ENCODE data around the gene PCSK5.

- no peak for TF ChIP-seq POLR2A (IDR thresholded peaks at IDR 0.05)
- TF ChIP-seq, protein P1, sequence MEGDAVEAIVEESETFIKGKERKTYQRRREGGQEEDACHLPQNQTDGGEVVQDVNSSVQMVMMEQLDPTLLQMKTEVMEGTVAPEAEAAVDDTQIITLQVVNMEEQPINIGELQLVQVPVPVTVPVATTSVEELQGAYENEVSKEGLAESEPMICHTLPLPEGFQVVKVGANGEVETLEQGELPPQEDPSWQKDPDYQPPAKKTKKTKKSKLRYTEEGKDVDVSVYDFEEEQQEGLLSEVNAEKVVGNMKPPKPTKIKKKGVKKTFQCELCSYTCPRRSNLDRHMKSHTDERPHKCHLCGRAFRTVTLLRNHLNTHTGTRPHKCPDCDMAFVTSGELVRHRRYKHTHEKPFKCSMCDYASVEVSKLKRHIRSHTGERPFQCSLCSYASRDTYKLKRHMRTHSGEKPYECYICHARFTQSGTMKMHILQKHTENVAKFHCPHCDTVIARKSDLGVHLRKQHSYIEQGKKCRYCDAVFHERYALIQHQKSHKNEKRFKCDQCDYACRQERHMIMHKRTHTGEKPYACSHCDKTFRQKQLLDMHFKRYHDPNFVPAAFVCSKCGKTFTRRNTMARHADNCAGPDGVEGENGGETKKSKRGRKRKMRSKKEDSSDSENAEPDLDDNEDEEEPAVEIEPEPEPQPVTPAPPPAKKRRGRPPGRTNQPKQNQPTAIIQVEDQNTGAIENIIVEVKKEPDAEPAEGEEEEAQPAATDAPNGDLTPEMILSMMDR (IDR thresholded peaks at IDR 0.05) = no peak
Observed at GRCh38 chr9:75997206-75997605, 106.7 kb downstream of the PCSK5 start.
